GM18867 (cell line): ENCODE results near the gene ZBED3.
"Not testable (repeated sequence)": the region's sequence is repeated elsewhere in the genome, so short reads cannot be mapped to it uniquely, and the experiment has no call there.

ENCODE experiments used
- ATAC-seq: cut with Tn5 transposase; IDR thresholded peaks from one replicate; pipeline ENCODE4 v1.9.1; 2021; ENCODE audit warnings: mild to moderate bottlenecking, moderate library complexity; ENCODE audit not compliant: unreplicated experiment

The ZBED3 gene

DNA sequence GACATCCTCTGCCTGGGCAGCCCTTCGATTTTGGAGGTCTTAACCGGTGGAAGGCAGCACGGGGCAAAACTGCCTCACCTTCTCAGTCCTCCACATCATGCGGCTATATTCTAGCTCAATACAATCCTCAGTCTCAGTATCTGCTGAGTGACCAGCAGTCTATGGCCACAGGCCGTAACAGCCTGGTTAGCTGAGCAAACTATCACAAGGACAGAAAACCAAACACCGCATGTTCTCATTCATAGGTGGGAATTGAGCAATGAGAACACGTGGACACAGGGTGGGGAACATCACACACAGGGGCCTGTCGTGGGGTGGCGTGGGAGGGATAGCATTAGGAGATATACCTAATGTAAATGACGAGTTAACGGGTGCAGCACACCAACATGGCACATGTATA, 6.6 kb downstream of the ZBED3 start:
- not testable (repeated sequence) for ATAC-seq

DNA sequence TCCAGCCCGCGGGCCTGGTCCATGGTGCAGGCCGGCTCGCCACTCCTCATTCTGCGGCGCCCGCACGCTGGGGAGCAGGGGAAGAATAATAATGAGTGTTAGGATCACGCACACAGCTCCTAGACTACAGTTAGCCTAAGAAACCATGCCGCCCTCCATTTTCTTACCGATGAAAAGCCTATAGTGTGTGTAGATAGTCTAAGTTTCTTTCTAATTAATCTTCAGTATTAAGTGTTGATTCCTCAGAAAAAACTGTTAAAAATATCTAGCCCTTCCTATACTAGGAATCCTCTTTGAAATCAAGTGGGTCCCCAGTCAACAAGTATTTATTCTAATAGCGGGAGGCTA, 9.3 kb downstream of the ZBED3 start:
- ATAC-seq = no peak

DNA sequence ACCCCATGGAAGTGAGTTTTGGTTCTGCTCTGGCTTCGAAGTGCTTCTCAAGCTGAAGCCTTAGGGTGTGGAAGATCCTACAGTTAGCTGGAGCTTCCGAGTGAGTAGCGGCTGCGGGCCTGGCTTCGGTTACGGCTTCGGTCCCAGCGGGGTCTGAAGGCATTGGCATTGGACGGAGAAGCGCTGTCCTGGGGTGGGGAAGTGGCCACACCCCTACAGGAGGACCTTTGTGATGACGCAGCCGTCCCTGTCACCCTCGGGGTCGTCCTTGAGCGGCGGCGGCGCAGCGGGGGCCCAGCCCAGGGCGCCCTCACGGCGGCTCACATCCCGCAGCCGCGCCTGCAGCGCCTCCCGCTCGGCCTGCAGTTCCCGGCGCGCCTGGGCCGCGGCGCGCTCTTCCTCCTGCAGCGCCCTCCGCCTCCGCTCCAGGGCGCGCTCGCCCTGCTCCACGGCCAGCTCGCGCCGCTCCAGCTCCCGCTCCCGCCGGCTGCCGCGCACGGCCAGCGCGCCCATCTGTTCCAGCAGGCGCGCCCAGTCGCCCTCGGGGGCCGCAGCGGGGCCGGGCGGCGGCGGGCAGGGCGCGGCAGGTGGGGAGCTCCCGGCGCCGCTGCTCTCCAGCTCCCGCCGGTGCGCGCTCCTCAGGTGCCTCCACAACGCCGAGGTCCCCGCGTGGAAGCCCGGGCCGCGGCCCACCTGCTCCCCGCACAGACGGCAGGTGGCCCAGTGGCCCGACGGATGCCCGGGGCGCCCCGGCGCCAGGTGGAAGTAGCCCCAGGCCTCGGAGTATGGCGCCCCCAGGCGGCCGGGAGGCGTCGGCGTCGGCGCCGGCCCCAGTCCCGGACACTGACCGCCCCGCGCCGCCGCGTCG, 9.9 kb downstream of the ZBED3 start:
- peak; percentile 72 for ATAC-seq

- no peak for ATAC-seq
These were observed 12.3 kb downstream of the ZBED3 start for GRCh38 chr5:77074745-77075144.

DNA sequence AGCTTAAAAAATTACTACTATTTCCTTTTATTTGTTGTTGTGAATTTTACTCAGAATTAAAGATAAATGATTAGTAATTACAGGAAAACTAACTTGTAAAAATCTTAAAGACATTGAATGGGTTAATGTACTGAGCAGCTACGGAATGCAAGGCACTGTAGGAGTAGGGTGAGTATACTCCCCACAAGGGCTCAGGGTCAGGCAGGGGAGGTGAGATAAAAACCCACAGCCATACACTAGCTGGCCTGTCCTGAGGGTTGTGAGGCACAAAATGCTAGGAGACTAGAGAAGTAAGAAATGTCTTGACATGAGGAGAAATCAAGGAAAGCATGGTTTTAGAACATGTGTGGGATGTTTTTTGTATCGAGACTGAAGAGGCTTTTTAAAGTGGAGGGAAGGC, 13.4 kb downstream of the ZBED3 start:
- no peak for ATAC-seq

DNA sequence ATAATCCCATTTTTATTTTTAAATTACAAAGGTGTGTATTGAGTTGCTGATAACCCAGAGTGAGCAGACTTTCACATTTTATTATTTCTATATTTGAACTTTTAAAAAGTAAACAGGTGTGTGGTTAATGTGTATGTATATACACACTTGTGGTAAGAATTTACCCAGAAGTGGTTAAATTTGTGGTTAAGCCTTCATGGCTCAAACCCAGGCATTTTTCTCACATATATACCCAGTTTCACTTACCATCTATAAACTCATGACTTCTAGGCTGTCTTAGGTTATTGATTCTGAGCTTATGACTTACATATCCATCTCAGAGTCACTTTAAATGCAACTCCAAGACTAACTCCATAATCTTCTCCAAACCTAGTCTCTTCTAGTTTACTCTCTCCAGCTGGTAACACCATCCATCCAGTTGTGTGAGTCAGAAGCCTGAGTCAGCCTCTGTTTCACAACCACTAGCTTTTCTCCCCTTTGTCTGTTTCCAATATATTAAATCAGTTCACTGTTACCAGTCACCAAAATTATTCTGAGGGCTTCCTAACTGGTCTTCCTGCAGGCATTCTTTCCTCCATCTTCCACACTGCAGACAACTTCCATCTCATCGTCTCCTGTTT, 20.2 kb downstream of the ZBED3 start:
- ATAC-seq = peak; percentile 82

GRCh38 chr5:77066184-77066583, 20.9 kb downstream of the ZBED3 start:
- peak; percentile 29 for ATAC-seq

DNA sequence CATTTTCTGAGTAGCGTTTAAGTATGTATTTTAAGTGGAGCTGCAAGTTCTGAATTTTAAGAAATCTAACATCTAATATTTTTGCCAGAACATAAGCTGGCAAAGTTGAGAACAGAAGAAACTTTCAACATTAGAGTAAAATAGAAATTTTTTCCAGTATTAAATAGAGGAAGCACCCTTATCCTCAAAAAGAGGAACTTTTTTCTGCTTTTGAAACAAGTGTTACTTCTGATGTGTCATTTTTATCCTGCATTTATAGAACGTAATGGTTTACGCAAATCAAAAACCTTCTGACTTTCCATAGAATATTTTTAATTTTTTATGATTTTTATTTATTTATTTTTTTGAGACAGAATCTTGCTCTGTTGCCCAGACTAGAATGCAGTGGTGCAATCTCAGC, 21.8 kb downstream of the ZBED3 start:
- no peak for ATAC-seq

GRCh38 chr5:77064040-77064439, 23.0 kb downstream of the ZBED3 start:
- no peak for ATAC-seq

- ATAC-seq = peak; percentile 63
These were observed 40.5 kb downstream of the ZBED3 start for GRCh38 chr5:77046416-77047073.

- no peak for ATAC-seq
These were observed 51.1 kb downstream of the ZBED3 start for GRCh38 chr5:77035950-77036349.

DNA sequence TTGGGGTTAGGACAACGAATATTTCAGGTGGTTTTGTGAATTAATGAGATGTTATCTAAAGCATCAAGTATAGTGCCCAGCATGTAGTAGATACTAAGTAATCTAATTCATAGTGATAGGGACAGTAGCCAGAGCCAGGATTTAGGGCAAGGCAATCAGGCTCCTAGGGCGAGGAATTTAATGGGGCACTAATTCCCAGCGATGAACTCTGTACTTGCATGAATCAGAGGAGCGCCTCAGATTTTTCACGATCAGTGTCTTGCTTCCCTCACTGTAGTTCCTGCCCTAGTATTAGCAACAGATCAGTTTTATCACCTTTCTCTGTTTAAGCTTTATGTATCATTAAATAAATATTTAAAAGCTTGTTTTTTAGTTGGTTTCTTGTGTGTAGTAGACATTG, 53.7 kb downstream of the ZBED3 start:
- ATAC-seq = no peak

GRCh38 chr5:77032635-77033034, 54.5 kb downstream of the ZBED3 start:
- no peak for ATAC-seq

GRCh38 chr5:77031891-77032290, 55.2 kb downstream of the ZBED3 start:
- ATAC-seq = no peak

- peak; percentile 99 for ATAC-seq
These were observed 56.7 kb downstream of the ZBED3 start, which contains the start of gene AGGF1 for GRCh38 chr5:77030097-77031071. Gene AGGF1, plus strand, starts transcription at chr5:77030404. Its CDS starts 363 bp downstream, at chr5:77030767.

DNA sequence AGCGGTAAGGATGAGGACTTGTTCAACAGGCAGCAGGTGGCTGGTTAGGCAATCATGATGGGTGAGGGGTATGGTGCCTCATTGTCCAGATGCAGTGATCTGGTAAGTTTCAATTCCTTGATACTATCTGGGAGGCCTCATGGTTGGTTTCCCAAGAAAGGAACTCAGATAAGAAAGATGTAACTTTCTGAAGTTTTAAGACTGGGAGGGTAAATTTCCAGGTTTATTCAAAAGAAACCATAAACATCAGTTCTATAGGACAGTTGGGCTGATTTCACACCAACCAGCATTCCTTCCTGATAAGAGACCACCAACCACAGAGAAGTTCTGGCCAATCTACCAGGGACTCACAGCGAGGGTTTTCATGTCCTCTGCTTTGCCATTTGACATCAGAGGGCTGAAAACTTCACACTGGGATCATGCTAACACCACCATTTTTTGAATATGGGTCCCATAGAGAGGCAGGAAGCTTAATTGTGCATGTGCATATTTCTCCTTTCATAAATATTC, 57.7 kb downstream of the ZBED3 start:
- ATAC-seq = no peak

- no peak for ATAC-seq
These were observed 58.3 kb downstream of the ZBED3 start for GRCh38 chr5:77028631-77029375.

DNA sequence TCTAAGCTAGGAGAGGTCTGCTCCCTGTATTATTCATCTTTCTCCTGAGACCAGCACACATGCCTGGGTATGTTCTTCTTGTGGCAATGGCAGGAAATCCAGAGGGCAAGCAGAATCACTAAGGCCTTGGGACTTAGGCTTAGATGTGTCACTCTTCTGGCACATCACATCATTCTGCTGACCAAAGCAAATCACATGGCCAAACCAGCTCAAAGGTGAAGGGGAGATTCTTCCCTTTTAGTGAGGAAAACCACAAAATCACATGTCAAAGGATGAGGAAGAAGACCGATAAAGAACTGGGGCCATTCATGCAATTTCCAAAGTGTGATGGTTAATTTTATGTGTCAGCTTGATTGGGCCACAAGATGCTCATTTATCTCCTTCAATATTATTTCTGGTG, 62.6 kb downstream of the ZBED3 start:
- ATAC-seq = no peak

- ATAC-seq = no peak
These were observed 64.3 kb downstream of the ZBED3 start for GRCh38 chr5:77022511-77023417.
